Measurements from ENCODE around the gene IL17RD.

IL17RD gene

DNA sequence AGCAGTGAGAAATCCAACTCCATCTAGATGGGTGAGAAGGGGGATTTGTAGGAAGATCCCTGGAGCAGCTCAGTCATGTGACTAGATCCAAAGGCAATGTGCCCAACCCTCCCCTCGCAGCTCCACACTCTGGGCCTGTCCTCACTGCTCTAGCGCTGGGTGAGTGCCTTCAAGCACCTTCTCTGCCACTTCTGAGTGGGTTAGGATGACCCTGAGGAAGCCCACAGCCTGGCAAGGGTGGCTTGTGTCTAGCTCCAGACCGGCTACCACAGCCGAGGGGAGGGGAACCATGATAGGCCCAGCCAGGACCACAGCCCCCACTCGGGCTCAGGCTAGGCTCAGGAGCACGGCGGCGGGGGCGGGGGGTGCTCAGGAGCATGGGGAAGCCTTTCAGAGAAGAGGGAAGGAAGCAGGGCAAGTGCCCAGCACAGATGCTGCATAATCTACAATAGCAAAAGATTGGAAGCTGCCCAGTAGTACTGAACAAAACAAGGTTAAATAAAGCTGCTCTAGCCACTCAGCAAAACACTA, 103.0 kb downstream of the IL17RD start:
- FAIRE-seq = no peak

DNA sequence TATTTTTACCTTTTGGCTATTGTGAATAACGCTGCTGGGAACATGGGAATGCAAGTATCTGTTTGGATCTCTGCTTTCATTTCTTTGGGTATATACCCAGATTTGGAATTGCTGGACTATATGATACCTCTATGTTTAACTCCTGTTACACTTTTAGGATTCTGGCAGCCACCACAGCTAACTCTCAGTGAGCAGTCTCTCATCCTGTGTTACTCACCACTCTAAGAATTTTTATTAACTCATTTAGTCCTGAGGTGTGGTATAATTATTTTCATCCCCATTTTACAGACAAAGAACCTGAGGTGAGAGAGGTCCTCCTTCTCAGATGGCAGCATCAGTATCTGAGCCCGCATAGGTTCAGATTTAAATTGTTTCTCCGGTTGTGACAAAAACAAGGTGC, 103.6 kb downstream of the IL17RD start:
- no peak for FAIRE-seq

DNA sequence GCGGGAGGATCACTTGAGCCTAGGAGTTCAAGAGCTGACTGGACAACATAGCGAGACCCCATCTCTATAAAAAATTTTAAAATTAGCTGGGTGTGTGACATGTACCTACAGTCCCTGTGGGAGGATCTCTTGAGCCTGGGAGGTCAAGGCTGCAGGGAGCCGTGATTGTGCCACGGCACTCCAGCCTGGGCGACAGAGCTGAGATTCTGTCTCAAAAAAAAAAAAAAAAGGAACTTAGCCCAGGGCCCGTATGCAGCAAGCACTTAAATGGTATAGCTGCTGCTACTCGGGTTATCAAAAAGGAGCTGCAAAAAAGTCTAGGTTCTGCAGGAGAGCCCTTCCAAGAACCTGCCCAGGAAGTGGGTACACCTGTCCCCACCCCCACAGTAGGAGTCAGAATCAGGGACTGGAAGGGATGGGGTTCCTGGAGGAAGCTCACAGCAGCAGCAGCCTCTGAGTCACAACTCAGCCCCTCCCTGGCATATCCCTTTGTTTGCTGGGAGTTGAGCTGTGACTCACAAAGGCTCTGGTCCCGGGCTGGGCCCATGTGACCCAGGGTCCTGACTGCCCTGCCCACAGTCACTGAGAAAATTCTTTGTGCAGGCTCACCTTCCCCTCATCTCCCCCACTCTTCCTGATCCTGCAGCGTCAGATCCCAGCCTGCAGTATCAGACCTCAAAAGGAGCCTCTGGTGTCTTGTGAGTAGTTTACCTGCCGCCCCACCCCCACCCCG, 104.9 kb downstream of the IL17RD start, which contains the start of gene SPATA12:
Gene SPATA12 (plus strand): TSS at position 576 of the 733 bp plus-strand sequence. CDS start 13,031 bp downstream, outside the sequence.
- FAIRE-seq = no peak

DNA sequence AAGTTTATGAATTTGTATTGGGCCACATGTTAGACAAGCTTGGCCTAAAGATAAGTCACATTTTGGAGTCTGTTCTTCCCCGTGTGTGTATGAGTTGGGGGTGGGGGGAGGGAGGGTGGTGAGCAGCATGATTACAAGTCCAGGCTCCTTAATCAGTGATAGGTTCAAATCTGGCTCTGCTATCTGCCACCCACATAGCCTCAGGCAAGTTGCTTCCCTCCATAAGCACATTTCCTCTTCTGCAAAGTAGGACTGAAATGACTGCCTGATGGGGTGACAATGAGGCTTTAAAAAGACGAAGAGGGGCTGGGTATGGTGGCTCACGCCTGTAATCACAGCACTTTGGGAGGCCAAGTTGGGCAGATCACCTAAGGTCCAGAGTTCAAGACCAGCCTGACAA, 105.7 kb downstream of the IL17RD start:
- FAIRE-seq = no peak

DNA sequence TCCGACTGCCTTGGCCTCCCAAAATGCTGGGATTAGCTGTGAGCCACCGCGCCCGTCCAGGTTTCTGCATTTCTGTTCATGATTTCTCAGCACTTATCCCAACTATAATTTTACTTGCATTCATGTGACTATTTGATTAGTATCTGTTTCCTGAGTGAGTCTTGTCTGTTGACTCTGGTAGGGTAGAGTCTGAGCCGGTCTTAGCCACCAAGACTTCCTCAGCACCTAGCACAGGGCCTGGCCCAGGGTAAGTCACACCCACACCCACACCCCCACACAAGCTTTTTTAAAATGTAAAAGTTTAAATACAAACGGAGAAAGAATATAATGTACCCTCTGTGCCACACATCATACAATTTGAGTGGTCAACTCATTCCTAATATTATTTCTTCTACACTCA, 107.8 kb downstream of the IL17RD start:
- FAIRE-seq = no peak

DNA sequence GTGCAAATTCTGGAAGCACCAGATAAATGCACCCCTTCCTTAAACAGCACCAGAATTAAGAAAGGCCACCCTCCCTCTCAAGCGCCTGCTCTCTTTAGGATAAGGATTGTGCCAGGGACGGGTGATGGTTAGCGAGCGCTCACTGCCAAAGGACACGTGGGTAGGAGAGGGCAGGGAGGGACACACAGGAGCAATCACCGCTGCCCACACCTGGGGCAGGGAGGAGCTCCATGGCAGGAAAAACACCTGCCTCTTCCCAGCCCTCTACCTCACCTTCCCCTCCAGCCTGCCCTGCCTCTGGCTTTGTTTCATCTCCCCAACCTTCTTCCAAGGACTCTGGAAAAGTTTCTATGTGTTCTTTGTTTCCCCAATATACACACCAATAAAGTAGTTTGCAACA, 112.0 kb downstream of the IL17RD start:
- no peak for FAIRE-seq

DNA sequence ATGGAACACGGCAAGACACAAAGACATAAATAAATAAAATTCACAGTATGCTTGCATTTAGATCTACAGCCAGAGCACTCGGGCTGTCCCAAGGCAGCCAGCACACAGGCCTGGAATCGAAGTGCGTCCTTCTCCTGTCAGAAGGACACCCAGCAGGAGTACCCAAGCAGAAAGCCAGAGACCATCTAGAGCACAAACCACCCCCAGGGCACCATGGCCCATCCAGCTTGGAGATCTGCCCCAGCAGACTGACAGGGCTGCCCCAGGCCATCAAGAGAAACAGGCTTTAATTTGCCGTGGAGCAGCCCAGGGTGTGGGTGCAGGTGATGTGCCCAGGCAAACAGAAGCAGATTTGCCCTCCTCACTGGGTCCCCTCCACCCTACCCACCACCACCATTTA, 112.5 kb downstream of the IL17RD start:
- no peak for FAIRE-seq

DNA sequence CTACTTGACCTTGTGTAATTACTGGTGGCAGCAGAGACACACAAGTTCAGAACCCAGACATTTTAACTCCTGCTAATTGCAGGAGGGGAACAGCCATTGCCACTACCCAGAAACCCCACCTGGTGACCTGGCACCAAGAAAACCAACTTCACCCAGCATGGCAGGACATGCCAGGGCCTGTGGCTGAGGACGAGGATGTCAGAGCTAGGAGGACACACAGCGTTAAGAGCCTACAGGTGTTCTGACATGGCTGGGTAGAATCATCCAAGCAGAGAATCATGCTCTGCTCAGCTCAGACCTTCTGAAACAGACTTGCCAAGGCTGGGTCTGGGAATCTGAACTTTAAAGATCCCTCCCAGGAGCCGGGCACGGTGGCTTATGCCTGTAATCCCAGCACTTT, 116.4 kb downstream of the IL17RD start:
- FAIRE-seq = no peak

DNA sequence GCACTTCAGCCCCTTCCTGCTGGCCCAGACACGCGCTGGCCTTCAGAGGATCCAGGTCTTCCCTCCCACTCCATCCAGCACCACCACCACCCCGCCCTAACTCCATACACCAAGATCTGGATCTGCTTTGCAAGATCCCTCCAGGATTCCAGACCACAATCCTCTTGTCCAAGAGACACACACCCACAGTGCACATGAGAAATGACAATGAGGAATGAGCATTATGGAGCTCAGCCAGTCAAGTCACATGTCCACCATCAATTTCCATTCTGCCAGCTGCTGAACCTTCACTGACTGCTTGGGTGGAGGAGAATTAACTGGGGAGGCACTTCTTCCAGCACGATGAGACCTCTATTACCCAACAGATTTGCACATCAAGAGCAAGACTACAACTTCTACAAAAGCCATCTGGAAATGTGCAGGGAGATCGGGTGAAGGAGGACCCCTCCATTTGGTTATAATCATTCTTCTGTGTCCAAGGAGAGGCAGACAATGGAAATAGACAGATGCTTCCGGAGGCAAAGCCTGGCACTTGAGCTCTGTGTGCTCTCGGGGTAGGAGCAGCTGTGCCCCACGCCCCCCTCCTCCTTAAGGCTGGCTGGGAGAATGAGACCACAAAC, 117.0 kb downstream of the IL17RD start:
- no peak for FAIRE-seq

DNA sequence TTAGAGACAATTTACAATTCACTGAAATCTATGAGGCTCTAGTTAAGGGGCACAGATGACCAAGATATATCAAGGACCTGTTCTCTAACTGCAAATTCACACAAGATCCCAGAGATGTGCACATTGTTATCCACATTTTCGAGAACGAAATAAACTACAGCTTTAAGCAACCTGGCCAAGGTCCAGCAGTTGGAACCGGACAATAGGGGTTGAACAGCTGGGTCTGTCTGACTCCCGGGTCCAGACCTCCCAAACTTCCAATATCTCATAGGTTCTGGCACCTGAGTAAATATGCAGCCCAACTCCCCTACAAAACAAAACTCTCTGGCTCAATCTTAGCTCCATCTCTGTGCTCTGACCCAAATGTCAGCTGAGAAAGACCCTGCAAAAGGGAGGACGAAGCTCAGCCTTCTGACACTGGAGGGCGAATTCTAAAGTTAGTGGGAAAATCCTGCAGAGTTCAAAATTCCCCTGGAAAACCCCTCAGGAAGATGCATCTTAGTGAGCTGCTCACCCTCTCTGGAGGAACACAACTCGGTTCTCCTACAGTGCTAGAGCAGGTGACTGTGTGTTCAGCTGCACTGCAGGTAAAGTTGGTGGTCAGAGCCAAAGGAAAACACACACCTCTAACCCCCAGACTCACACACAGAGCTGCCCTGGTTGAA, 118.9 kb downstream of the IL17RD start:
- FAIRE-seq = no peak

DNA sequence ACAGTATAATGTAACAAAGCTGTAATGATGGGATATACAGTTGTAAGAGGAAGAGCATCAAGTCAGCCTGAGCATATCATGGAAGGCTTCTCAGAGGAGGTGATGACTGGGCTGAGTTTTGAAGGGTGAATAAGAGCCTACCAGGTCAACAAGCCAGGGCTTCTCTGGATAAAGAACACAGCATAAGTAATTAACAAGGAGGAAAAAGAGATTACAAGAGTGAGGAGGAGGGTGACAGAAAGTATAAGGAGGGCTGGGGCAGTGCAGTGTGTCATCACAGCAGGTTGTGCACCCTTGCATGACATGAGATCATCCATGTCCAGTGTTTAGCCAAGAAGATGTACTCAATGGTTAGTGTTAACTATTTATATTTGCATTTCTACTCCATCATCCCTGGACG, 121.6 kb downstream of the IL17RD start:
- FAIRE-seq = no peak

DNA sequence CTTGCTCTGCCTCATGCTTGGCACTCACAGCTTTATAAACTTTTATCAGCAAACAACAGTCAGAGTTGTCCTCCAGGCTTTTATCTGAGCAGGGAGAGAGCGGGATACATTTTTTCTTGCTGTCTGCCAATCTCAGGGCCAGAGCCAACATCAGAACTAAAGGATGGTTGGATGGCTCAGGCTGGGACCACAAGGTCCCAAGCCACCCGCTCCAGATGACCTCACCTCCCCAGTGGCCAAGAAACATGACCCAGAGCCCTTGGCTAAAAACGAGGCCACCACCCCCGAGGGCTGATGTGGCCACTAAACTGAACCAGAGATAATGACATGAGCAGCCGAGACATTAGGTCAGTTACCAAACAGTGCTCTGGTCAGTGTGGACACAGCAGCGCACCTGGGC, 123.5 kb downstream of the IL17RD start:
- no peak for FAIRE-seq
